Karpas-422 (cell line): Measurements from ENCODE around the gene PLOD3. TPM values are rescaled to one million over a fixed set of nuclear protein-coding genes. Genes with fewer than 3 reads are reported as not detected.
A peak's percentile ranks its signal among the peaks of the same experiment; 100 is the strongest.
"Not testable (repeated sequence)": the region's sequence is repeated elsewhere in the genome, so short reads cannot be mapped to it uniquely, and the experiment has no call there.

Experiments
- DNase-seq: peaks from one replicate; pipeline ENCODE4 v3.0.0-alpha.2; 2015
- H2AFZ ChIP-seq: fragments of 200-600 bp; sonication (generic); 2 replicates; pipeline ENCODE4 v1.6.1; 2014; ENCODE audit warnings: antibody characterized with exemption, low read length, mixed read lengths
- H3K27ac ChIP-seq: fragments of 200-600 bp; sonication (generic); 2 replicates; pipeline ENCODE4 v1.5.1; 2014; ENCODE audit warnings: mild to moderate bottlenecking, low read length, moderate library complexity
- H3K27me3 ChIP-seq: fragments of 200-600 bp; sonication (generic); 2 replicates; pipeline ENCODE4 v1.6.1; 2014; ENCODE audit warnings: low read length, mixed read lengths
- H3K36me3 ChIP-seq: fragments of 200-600 bp; sonication (generic); 2 replicates; pipeline ENCODE4 v1.6.1; 2014; ENCODE audit warnings: low read length, mixed read lengths; ENCODE audit not compliant: insufficient read depth
- H3K4me1 ChIP-seq: fragments of 200-600 bp; sonication (generic); 2 replicates; pipeline ENCODE4 v1.6.1; 2014; ENCODE audit warnings: mild to moderate bottlenecking, low read length, mixed read lengths
- H3K4me2 ChIP-seq: fragments of 200-600 bp; sonication (generic); 2 replicates; pipeline ENCODE4 v1.6.1; 2014; ENCODE audit warnings: low read length, low read depth, mild to moderate bottlenecking; ENCODE audit not compliant: poor library complexity, severe bottlenecking
- H3K4me3 ChIP-seq: fragments of 200-600 bp; sonication (generic); 2 replicates; pipeline ENCODE4 v1.5.1; 2014; ENCODE audit warnings: mild to moderate bottlenecking, antibody characterized with exemption, low read length, mixed read lengths
- H3K79me2 ChIP-seq: fragments of 200-600 bp; sonication (generic); 2 replicates; pipeline ENCODE4 v1.6.1; 2014; ENCODE audit warnings: mild to moderate bottlenecking, low read length, mixed read lengths
- H3K9ac ChIP-seq: fragments of 200-600 bp; sonication (generic); 2 replicates; pipeline ENCODE4 v1.6.0; 2014; ENCODE audit warnings: low read length
- H3K9me2 ChIP-seq: fragments of 200-600 bp; sonication (generic), shearing (Covaris generic); replicated peaks from 2 replicates; pipeline ENCODE4 v1.6.0; 2014; ENCODE audit warnings: mild to moderate bottlenecking, low read length, moderate library complexity; ENCODE audit not compliant: insufficient read depth
- H3K9me3 ChIP-seq: fragments of 300-700, 200-600 bp; sonication (generic); 2 replicates; pipeline ENCODE4 v1.6.1; 2014; ENCODE audit warnings: low read length, mixed read lengths
- H4K20me1 ChIP-seq: fragments of 200-600 bp; sonication (generic); 2 replicates; pipeline ENCODE4 v1.6.1; 2014; ENCODE audit warnings: mild to moderate bottlenecking, antibody characterized with exemption, low read length, low read depth; ENCODE audit not compliant: insufficient read depth
- total RNA-seq: library from RNA; depleted of rRNA; stranded (reverse); fragments of >200 nt; shearing (Covaris generic); gene quantifications from 2 replicates; pipeline ENCODE4 v1.2.3, GENCODE V29; 2014; ENCODE audit warnings: low replicate concordance

PLOD3 gene
- total RNA-seq, 1 experiment from 2014 or later = 11.1 TPM

DNA sequence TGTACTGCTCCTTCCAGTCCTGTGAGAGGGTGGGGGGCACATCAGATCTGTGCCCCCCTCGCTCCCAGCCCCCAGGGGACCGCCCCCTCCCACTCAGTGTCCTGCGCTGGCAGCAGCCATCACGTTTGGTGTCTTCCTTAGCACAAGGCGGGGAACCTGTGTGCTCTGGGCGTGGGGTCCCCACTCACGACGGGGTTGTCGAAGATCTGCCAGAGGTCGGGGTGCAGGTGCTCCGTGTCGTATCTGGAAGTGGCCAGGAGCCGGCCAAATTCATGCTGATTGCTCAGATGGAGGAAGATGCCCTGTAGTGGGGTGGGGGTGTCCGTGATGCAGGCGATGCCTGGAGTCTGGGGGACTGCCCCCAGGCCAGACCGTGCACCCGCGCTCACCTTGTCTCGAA is 7.2 kb downstream of the PLOD3 start:
- no peaks in the 10 kb centered on the region for H3K9me2 ChIP-seq
- H3K4me1 ChIP-seq = no peaks in the 10 kb centered on the region
- no peak overlapping the region for H3K4me2 ChIP-seq
- no peak for DNase-seq
- H3K4me3 ChIP-seq = no peak overlapping the region
- H3K9ac ChIP-seq = no peak overlapping the region
- no peak overlapping the region for H2AFZ ChIP-seq
- no peaks in the 10 kb centered on the region for H3K27me3 ChIP-seq
- H3K36me3 ChIP-seq = no peaks in the 10 kb centered on the region
- H4K20me1 ChIP-seq = no peaks in the 10 kb centered on the region
- no peak overlapping the region for H3K27ac ChIP-seq
- H3K9me3 ChIP-seq = no peaks in the 10 kb centered on the region
- no peaks in the 10 kb centered on the region for H3K79me2 ChIP-seq

DNA sequence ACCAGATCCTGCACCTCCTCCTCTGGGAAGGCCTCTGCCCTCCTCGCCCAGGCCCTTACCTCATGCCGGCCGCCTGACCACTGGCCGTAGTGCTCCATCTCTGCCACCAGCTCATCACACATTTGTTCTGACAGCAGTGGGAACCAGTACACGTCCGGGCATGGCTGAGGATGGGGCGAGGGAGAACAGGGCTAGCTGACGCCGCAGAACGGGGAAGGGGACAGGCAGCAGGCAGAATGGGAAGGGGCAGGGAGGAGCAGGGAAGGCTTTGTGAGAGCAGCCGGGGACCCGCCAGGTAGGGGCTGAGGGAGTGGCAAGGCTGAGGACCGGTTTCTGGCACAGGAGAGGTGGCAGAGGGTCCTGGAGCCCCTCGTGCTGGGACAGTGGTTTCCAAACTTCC is 8.6 kb downstream of the PLOD3 start:
- no peak for DNase-seq
- Histone ChIP-seq H3K4me1 (peaks cover 2% of the 10 kb centered on the region), H3K79me2 (no peaks in the 10 kb centered on the region), H3K9ac (no peak overlapping the region), H2AFZ (no peak overlapping the region), H3K27me3 (no peaks in the 10 kb centered on the region), H3K4me2 (no peak overlapping the region), H3K27ac (no peak overlapping the region), H3K4me3 (no peak overlapping the region), H4K20me1 (no peaks in the 10 kb centered on the region), H3K9me3 (no peaks in the 10 kb centered on the region), H3K36me3 (no peaks in the 10 kb centered on the region), H3K9me2 (no peaks in the 10 kb centered on the region)

DNA sequence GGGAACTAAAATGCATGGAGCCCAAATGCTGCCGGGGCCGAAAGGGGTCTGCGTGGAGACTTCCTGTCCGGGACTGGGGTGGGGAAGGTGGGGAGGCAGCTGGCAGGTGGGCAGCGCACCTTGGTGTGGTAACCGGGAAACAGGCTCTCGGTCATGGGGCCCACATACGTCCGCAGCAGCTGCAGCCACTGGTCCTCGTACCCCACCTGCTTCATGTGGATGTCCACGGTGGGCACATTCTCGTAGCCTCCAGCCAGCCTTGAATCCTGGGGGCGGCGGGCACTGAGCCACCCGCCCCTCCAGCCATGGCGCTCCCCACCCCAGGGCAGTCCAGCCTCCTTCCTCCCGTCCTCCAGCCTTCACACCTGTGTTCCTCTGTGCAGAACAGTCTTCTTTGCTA is 9.9 kb downstream of the PLOD3 start:
- Histone ChIP-seq H3K9me3 (no peaks in the 10 kb centered on the region), H3K36me3 (no peaks in the 10 kb centered on the region), H3K4me1 (peaks cover 7% of the 10 kb centered on the region), H3K4me3 (no peak overlapping the region), H4K20me1 (no peaks in the 10 kb centered on the region), H3K27me3 (no peaks in the 10 kb centered on the region), H3K27ac (no peak overlapping the region), H3K79me2 (no peaks in the 10 kb centered on the region), H2AFZ (no peak overlapping the region), H3K9ac (no peak overlapping the region), H3K4me2 (no peak overlapping the region), H3K9me2 (no peaks in the 10 kb centered on the region)
- no peak for DNase-seq

DNA sequence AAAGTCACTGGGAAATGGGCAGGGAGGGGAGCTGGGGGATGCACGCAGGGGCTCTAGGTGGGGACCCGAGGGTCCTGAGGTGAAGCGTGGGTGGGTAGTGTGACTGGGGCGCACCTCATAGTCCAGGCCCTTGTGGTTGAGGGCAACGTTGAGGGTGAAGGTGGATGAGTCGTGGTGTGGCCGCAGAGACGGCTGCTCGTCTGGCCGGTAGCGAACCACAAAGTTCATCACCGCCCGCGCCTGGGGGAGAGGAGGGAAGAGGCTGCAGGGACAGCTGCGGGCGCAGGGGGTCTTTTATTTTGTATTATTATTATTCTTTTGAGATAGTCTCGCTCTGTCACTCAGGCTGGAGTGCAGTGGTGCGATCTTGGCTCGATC is 10.7 kb downstream of the PLOD3 start:
- no peaks in the 10 kb centered on the region for H3K9me2 ChIP-seq
- H3K27ac ChIP-seq = no peak overlapping the region
- no peaks in the 10 kb centered on the region for H3K27me3 ChIP-seq
- H3K4me3 ChIP-seq = no peak overlapping the region
- H3K4me2 ChIP-seq = no peak overlapping the region
- no peaks in the 10 kb centered on the region for H4K20me1 ChIP-seq
- H3K79me2 ChIP-seq = no peaks in the 10 kb centered on the region
- no peak for DNase-seq
- no peak overlapping the region for H3K9ac ChIP-seq
- H2AFZ ChIP-seq = no peak overlapping the region
- H3K4me1 ChIP-seq = peaks cover 7% of the 10 kb centered on the region
- no peaks in the 10 kb centered on the region for H3K9me3 ChIP-seq
- no peaks in the 10 kb centered on the region for H3K36me3 ChIP-seq

DNA sequence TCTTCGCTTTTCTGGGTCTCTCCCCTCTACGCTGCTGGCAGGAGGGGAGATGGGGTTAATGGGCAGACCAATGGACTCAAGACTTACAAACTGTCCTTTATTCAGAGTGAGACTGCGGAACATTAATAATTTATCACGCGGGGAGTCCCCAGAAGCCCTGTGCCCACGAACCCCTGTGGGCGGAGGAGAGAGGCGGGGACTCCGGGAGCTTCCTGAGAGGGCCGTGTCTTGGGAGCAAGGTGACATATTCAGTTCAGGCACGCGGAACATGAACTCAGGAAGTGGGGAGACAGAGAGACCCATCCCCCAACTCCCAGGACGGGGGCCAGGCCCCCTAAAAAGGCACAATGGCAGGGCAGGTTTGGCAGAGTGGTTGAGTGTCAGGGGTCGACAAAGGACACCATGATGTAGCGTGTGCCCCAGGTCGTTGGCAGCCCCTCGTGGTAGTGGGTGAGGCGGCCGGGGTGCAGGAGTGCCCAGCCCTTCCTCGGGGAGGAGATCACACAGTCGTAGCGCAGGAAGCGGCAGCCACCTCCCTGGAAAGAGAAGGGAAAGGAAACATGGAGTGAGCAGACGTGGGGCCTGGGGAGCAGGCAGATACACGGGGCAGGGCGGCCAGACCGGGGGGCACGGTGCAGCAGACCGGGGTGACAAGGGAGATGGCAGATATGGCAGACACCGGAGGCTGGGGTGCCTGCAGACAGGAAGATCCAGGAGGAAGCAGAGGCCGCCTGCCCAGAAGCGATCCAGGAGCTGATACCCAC is 11.3 kb downstream of the PLOD3 start:
- Histone ChIP-seq H3K9ac (no peak overlapping the region), H3K36me3 (no peaks in the 10 kb centered on the region)

GRCh38 chr7:101203740-101204738 is 13.3 kb downstream of the PLOD3 start:
- H3K9me3 ChIP-seq, H3K27ac ChIP-seq, H3K4me3 ChIP-seq, H3K9me2 ChIP-seq, DNase-seq, H3K4me1 ChIP-seq, H3K79me2 ChIP-seq, H3K36me3 ChIP-seq, H4K20me1 ChIP-seq, H3K27me3 ChIP-seq: not testable (repeated sequence)
- Histone ChIP-seq H3K4me2 (peak overlapping the region; percentile 44), H2AFZ (peak overlapping the region; percentile 84; the same call in 1 of the 2 replicates), H3K9ac (peak overlapping the region; percentile 31)

More for the DNA sequence above, 11.3 kb downstream of the PLOD3 start:
- peaks cover 7% of the 10 kb centered on the region for H3K4me1 ChIP-seq
- no peak overlapping the region for H2AFZ ChIP-seq
- H3K4me2 ChIP-seq = no peak overlapping the region
- H4K20me1 ChIP-seq = no peaks in the 10 kb centered on the region
- no peaks in the 10 kb centered on the region for H3K79me2 ChIP-seq
- no peaks in the 10 kb centered on the region for H3K27me3 ChIP-seq
- H3K9me2 ChIP-seq = no peaks in the 10 kb centered on the region
- no peak for DNase-seq
- no peak overlapping the region for H3K4me3 ChIP-seq
- H3K9me3 ChIP-seq = no peaks in the 10 kb centered on the region
- no peak overlapping the region for H3K27ac ChIP-seq

DNA sequence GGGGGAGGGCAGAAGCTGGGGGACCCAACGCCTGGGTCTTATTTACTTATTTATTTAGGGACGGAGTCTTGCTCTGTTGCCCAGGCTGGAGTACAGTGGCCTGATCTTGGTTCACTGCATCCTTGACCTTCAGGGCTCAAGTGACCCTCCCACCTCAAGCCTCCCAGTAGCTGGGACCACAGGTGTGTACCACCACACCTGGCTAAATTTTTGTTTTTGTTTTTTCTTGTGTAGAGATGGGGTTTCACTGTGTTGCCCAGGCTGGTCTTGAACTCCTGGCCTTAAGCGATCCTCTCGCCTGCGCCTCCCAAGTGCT is 14.8 kb downstream of the PLOD3 start:
- H3K79me2 ChIP-seq = no peaks in the 10 kb centered on the region
- no peaks in the 10 kb centered on the region for H3K36me3 ChIP-seq
- H3K9me2 ChIP-seq = no peaks in the 10 kb centered on the region
- no peak overlapping the region for H3K4me3 ChIP-seq
- no peaks in the 10 kb centered on the region for H4K20me1 ChIP-seq
- no peak overlapping the region for H2AFZ ChIP-seq
- H3K27ac ChIP-seq = no peak overlapping the region
- DNase-seq = no peak
- H3K4me1 ChIP-seq = peaks cover 7% of the 10 kb centered on the region
- H3K9me3 ChIP-seq = no peaks in the 10 kb centered on the region
- H3K4me2 ChIP-seq = no peak overlapping the region
- no peak overlapping the region for H3K9ac ChIP-seq
- H3K27me3 ChIP-seq = no peaks in the 10 kb centered on the region
